Activated CD4-positive, alpha-beta T cell treated with anti-CD3 and anti-CD28 coated beads, Interleukin-2, amount 50 U/mL, for 48 hours (primary cell): Measurements from ENCODE around the gene SLAMF1.
"Not testable (repeated sequence)": the region's sequence is repeated elsewhere in the genome, so short reads cannot be mapped to it uniquely, and the experiment has no call there.

Experiments
- DNase-seq, 2 experiments: peaks; one replicate each; pipeline ENCODE4 v3.0.0-alpha.2; 2020

SLAMF1 gene

DNA sequence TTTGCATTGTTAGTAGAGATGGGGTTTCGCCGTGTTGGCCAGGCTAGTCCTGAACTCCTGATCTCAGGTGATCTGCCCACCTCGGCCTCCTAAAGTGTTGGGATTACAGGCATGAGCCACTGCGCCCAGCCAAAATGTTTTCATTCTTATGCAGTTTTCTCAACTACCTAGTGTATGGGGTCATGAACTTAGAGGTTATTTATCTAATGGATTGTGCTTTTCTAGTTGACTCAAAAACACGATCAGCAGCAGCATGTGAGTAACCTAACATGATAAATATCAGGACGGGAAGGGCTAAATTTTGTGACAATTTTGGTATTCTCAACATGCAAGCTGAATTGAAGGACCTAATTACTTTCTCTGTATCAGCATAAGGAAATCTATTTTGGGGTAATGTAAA lies 58.4 kb downstream of the SLAMF1 start:
- no peak for DNase-seq

DNA sequence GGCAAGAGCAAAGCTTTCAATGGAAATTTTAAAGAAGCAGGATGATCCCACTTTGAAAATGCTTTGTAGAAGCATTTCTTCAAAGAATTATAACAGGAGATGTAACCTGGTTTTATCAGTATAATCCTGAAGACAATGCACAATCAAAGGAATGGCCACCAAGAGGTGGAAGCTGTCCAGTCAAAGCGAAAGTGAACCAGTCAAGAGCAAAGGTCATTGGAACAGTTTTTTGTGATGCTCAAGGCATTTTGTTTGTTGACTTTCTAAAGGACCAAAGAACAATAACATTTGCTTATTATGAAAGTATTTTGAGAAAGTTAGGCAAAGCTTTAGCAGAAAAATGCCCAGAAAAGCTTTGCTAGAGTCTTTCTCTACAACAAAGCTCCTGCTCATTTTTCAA lies 62.1 kb downstream of the SLAMF1 start:
- no peak for DNase-seq

DNA sequence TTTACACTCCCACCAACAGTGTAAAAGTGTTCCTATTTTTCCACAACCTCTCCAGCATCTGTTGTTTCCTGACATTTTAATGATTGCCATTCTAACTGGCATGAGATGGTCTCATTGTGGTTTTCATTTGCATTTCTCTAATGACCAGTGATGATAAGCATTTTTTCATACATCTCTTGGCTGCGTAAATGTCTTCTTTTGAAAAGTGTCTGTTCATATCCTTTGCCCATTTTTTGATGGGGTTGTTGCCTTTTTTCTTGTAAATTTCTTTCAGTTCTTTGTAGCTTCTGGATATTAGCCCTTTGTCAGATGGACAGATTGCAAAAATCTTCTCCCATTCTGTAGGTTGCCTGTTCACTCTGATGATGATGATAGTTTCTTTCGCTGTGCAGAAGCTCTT lies 63.9 kb downstream of the SLAMF1 start:
- DNase-seq, result not testable (repeated sequence)

DNA sequence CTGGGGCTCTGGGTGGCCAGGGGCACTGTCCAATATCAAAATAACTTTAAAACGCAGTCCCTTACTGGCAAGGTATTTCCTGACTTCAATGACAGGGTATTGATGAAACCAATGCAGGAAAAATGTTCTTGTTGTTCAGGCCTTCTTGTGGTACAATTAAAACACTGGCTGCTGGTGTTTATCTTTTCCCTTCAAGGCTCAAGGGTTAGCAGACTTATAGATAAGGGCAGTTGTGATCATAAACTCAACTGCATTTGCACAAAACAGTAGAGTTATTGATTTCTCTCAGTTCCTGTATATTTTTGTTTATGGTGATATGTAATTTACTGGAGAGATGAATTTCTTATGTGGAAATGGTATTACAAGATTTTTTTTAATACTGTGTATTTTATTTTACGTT lies 64.9 kb downstream of the SLAMF1 start:
- DNase-seq, result no peak

DNA sequence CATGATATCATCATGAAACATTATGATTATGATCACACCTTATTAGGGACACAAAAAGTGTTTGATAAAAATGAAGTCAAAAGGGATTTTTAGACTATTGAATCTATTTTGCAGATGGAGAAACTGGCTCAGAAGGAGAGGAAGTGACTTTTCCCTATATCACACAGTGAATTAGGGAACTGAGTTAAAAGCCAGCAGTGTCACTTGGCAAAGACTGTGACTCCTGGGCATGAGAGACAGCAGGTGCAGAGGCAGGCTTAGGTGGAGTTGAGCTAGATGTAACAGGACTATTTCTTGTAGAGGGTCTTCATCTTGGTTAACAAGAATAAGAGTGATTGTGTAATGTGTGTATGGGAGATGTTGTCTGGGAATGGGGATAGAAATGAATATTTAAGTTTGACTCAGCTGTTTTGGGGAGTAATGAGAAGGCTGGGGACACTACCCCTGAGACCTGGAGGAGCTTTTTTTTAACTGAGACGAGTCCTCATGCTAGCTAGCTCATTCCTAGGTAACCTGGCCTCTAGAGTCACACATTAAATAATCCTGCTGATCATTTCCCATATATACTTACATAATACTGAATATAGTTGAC lies 66.5 kb downstream of the SLAMF1 start:
- no peak for DNase-seq

DNA sequence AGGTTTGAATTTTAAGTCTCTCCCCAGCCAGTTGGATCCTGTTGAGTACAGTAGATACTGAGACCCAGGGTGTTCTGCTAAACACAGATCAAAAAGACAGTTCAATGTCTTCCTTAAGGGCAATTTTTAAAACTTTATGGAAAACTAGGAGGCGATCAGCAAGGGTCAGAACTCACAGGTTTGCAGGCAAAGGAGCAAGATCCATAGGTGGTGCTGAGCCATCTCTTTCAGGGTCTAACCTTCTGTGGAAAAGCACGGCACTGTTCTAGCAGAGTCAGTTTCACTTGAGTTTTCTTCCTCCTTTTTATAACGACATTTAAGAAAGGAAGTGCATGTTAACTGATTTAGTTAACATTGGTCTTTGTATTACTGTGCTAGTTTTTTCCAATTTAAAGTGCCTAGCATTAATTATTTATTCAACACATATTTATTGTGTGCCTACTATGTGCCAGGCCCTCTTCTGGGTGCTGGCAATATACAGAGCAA lies 67.6 kb downstream of the SLAMF1 start, which contains the start of gene CD84:
Gene CD84 (minus strand): TSS at position 281 of the 486 bp plus-strand sequence. CDS start 59 bp downstream, at position 222.
- no peak for DNase-seq

DNA sequence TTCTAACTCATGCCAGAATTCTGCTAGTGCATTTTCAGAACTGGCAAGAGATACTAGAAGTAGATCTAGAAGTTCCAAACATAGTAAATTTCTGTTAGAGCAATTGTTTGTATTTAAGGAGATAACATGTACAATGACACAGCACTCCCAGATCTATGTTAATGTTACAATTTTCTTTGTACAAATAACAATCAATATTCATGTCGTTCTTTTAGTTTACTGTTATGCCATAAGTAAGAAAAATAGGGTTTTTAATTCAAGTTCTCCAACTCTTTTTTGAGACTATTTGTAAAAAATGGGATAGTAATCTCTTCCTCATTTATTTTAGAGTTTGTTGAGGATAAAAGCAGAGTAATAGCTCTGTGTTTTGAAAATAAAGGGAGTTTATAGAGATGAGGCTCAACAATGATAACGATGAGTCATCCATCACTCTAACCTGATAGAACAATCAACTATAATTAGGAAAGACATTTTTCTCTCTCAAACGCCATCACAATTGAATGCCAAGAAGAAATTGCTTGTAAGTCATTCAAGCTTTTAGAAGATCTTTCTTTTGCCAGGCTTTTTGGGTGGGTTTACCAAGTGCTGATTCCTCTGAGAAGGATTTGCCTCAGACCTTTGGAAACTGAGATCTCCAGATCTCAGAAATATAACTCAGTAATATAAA lies 68.2 kb downstream of the SLAMF1 start:
- no peak for DNase-seq

DNA sequence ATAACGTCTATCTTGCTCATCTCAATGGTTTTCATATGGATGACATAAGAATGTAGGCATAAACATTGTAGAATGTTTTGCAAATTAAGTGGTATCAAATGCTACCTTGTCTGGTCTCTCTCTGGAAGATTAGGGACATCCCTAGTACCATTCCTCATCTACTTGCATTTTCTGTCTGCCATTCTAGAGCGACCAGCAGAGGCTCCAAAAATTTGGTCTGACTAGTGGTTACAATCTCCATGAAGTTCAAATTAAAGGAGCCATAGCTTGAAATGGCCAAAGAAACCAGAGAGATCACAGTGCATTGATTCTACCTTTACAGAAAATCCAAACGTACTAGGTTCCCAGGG lies 68.7 kb downstream of the SLAMF1 start:
- no peak for DNase-seq

DNA sequence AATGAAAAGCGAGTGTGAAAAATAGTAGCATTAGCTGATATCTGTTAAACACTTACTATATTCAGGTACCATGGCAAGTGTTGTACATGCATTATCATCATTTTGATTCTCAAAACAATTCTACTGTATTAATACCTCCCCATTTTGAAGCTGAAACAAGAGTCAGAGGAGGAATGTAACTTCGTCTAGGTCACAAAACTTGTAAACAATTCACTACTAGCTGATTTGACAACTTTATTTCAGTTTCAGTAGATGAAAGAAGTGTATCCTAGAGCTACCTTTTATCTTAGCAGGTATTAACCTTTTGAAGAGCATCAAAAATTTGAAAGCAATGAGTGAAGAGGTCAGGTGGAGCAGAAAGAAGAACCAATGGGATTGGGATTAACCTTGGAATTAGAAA lies 69.2 kb downstream of the SLAMF1 start:
- no peak for DNase-seq

DNA sequence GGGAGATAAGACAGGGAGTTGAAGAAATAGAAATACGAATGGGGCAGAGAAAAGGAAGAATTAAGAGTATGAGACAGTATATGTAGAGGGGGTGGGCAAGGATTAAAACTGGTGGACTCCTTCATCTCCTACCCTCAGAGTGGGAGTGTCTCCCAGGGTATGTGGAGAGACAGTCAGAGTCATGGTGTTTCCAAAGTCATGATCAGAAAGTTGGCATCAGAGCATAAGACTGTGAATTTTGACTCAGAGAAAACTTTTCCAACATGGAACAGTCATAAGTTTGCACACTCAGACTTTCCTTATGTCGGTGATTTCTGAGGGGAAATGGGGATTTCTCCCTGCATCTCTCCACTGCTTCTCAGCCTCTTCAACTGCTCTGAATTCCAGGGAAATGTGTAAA lies 70.0 kb downstream of the SLAMF1 start:
- DNase-seq, result no peak

DNA sequence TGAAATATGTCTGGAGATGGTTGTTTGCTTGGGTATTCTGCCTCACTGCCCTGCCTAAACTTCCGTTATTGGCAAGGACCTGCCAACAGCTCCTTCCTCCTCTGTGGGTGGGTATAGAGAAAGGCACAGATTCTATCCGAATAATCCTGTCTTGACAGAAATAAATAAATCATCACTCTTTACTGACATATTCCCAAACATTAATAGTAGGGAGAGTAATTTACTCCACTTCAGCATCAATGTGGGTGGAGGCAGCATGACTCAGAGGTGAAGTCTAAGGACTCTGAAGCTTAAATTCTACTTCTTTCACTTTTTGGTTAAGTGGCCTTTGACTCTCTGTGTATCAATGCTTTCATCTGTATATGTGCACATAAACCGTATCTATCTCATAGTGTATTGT lies 70.5 kb downstream of the SLAMF1 start:
- peak; percentile 56 to 61 for DNase-seq

DNA sequence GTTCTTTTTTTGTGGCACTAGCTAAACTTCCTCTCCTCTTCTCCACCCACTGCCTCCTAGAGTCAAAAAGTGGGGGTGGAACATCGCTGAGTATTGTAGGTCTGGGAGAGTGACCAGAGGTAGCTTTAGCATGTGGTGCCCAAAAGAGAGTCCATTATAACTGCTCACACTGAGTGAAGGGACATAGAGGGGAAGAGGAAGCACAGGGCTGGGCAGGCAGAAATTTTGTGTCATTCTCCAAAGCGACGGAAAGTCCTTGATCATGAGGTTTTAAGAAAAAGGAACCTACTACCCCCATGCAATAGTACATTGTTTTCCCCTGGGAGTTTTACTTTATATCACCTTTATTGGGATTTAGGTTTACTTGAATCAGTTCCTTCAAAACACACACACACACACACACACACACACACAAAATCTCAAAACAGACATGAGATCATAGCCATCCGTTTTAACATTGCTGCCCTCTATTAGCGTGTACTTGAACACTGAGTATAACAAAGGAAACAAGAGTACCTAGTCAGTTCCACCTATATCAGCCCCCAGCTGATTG lies 71.7 kb downstream of the SLAMF1 start:
- no peak for DNase-seq

DNA sequence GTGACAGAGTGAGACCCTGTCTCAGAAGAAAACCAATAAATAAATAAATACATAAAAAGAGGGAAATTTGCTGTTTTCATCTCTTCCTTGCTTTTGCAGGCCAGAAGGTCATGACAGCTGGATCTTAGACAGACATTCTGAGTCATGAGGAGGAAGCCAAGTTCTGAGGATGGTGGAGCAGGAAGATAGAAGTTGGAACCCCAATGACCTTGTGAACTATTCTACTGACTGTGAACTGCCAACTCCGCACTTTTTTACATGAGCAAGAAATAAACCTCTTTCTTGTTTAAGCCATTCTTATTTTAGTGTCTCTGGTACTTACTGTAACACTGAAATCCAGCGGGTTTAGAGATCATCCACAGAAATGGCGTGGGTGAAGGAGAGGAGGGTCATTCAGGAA lies 76.0 kb downstream of the SLAMF1 start:
- DNase-seq, result no peak

DNA sequence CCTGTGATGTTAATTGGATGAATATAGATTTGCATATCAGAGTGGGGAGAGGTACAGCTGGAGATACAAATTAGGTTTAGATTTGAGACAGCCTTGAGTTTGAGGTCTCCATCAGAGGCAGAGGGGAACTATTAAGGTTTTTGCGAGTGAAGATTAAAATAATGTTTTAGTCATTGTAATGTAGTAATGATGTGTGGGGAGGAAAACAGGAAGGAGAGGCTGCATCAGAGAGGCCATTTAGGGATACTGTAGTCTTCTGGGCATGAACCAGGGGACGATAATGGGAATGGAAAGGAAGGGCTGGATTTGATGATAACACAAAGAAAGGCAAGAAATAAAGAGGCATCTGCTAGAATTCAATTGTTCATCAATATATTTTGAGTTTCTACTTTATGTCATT lies 77.0 kb downstream of the SLAMF1 start:
- DNase-seq, result no peak

DNA sequence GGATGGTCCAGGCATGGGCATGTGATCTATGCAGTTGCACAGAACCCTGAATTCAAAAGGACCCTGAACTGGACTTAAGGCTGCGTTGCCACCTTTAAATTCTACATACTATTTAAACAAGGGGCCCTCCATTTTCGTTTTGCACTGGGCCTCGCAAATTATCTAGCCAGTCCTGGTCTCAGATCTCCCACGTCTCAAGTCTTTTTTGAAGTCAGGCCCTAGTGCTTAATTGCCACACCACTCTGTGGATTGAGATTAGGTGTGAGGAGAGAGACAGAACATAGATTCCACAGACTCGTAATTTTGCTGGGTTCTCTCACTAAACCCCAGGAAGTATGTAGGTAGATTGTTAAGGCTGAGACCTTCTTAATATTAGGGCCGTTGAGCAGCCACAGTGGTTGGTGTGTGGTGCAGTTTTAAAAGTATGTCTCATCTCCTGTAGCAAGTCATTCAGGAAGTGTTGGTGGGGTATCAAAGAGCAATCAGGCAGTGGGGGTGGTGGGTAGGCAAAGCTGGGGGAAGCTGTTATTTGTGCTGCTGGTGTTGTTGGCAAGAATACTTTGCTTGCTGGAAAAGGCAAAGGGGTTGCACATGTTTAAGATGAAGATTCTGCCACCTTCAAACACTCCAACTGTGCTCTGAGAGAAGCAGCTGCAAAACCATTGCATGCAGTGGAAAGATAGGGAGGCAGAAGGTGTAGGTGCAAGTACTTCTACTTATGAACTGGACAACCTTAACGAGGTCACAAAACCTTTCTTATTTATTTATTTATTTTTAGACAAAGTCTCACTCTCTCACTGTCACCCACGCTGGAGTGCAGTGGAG lies 78.8 kb downstream of the SLAMF1 start:
- DNase-seq, result peak; percentile 67 to 72

DNA sequence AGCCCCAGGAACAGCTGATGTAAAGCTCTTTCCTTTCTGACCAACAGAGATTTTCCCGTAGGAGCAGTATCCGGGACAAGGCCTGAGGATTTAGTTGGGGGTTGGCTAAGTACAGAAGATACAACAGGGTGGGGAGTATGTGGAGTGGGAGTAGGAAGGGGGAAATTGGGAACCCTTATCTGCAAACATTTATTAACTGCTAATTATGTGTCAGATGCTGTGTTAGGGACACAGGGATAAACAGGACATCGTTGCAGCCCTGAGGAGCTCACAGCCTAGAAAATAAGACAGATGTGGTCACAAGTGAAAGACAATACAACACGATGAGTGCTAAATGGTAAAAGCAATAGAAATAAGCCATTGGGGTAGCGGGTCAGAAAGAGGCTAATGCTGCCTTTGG lies 79.5 kb downstream of the SLAMF1 start:
- no peak for DNase-seq

DNA sequence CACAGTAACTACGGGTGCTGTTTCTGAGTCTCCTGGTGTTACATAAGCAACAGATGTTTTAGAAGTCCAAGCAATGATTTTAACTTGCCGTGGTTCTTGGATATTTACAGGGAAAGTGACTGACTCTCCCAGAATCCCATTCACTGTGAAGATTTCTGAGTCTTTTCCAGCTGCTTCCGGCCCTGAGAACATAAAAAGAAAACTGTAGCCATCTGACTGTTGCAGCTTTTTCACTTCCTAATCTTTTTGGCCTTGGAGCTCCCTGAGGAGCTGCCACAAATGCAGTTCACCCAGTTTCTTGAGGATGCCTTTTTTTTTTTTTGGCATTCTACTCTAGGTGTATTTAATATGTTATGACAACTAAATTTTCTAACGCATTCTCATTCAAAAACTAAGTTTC lies 81.3 kb downstream of the SLAMF1 start:
- no peak for DNase-seq

DNA sequence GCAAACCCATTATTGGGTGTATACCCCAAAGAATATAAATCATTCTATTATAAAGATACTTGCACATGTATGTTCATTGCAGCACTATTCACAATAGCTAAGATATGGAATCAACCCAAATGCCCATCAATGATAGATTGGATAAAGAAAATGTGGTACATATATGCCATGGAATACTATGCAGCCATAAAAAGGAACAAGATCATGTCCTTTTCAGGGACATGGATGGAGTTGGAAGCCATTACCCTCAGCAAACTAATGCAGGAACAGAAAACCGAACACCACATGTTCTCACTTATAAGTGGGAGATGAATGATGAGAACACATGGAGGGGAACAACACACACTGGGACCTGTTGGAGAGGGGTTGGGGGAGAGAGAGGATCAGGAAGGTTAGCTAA lies 83.6 kb downstream of the SLAMF1 start:
- DNase-seq, result not testable (repeated sequence)

DNA sequence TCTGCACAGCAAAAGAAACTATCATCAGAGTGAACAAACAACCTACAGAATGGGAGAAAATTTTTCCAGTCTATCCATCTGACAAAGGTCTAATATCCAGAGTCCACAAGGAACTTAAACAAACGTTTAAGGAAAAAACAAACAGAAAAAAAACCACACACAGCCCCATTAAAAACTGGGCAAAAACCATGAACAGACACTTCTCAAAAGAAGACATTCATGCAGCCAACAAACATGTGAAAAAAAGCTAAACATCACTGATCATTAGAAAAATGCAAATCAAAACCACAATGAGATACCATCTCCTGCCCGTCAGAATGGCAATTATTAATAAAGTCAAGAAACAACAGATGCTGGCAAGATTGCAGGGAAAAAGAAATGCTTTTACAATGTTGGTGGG lies 84.1 kb downstream of the SLAMF1 start:
- DNase-seq, result not testable (repeated sequence)

DNA sequence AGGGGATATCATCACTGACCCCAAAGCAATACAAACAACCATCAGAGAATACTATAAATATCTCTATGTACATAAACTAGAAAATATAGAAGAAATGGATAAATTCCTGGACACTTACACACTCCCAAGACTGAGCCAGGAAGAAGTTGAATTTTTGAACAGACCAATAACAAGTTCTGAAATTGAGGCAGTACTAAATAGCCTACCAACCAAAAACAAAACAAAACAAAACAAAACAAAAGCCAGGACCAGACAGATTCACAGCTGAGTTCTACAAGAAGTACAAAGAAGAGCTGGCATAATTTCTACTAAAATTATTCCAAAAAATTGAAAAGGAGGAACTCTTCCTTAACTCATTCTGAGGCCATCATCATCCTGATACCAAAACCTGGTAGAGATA lies 86.0 kb downstream of the SLAMF1 start:
- DNase-seq, result no peak

DNA sequence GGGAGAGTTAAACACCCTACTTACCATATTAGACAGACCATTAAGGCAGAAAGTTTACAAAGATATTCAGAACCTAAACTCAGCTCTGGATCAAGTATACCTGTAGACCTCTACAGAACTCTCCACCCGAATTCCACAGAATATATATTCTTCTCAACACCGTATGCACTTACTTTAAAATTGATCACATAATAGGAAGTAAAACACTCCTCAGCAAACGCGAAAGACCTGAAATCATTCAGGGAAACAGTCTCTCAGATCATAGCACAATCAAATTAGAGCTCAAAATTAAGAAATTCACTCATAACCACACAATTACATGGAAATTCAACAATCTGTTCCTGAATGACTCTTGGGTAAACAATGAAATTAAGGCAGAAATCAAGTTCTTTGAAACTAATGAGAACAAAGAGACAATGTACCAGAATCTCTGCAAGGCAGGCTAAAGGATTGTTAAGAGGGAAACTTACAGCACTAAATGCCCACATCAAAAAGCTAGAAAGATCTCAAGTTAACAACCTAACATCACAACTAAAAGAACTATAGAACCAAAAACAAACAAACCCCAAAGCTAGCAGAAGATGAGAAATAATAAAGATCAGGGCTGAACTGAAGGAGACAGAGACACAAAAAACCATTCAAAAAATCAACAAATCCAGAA lies 86.7 kb downstream of the SLAMF1 start:
- DNase-seq, result no peak

DNA sequence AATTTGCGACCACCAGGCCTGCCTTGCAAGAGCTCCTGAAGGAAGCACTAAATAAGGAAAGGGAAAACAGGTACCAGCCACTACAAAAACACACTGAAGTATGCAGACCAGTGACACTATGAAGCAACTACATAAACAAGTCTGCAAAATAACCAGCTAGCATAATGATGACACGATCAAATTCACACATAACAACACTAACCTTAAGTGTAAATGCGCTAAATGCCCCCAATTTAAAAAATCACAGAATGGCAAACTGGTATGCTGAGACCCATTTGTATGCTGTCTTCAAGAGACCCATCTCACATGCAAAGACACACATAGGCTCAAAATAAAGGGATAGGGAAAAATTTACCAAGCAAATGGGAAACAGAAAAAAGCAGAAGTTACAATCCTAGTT lies 87.4 kb downstream of the SLAMF1 start:
- not testable (repeated sequence) for DNase-seq
